ENCODE results near the gene CFAP74. TPM values are rescaled to one million over a fixed set of nuclear protein-coding genes. Genes with fewer than 3 reads are reported as not detected.

Gene CFAP74
- total and polyA plus RNA-seq, 9 of the 15 experiments (the other 6 are each of a cell fraction or from before 2014, with no cell fraction given): 0.03 to 0.15 (median 0.05) TPM; not detected in 6

- Histone ChIP-seq H4K20me1 (replicated peaks; ENCODE audit: control insufficient read depth, insufficient read depth, low read length) (peaks cover 7% of the 10 kb centered on the region; the same call in 1 of the 2 replicates), H3K9me1 (ENCODE audit: control insufficient read depth, insufficient read depth, low read length) (no peaks in the 10 kb centered on the region), H3K36me3 (ENCODE audit: control insufficient read depth, insufficient read depth, low read length) (no peaks in the 10 kb centered on the region), H3K4me1 (replicated peaks in 1 of 2; ENCODE audit: control insufficient read depth in 2 of 2, insufficient read depth in 2 of 2, low read length in 2 of 2) (peaks cover 0 to 37% of the 10 kb centered on the region in 2 experiments; a peak in 1 of 5 replicates), H3K4me3 (no peak overlapping the region), H2AFZ (ENCODE audit: low read depth, low read length) (no peak overlapping the region), H3K9me3 (replicated peaks; ENCODE audit: control insufficient read depth, insufficient read depth, low read depth, low read length) (peaks cover 6% of the 10 kb centered on the region), H3K27me3 (ENCODE audit: control insufficient read depth in 2 of 2, insufficient read depth in 2 of 2, low read length in 2 of 2) (peaks cover 41 to 79% of the 10 kb centered on the region in 2 experiments), H3K79me2 (ENCODE audit: control insufficient read depth, insufficient read depth, low read length) (no peaks in the 10 kb centered on the region), H3K4me2 (ENCODE audit: insufficient read depth, low read length) (no peak overlapping the region), H3K27ac (ENCODE audit: extremely low read depth, low read depth, low read length) (no peak overlapping the region), H3K9ac (ENCODE audit: insufficient read depth in 1 of 2, low read depth in 2 of 2, low read length in 2 of 2) (no peak overlapping the region)
- POLR2A ChIA-PET: interaction anchor here (0.8 kb wide), 1 partner anchor 9 kb away, joined by 3 read pairs; no protein-coding TSS in a partner anchor
- 25% methylated on average over 26 of the region's 29 CpGs for WGBS (ENCODE audit: insufficient coverage, low coverage, missing lambda C conversion rate)
- DNase-seq (ENCODE audit: extremely low read depth in 1 of 4, low spot score in 3 of 4) (no peak), ATAC-seq (no peak), FAIRE-seq (no peak)
- intact Hi-C loops (cut with micrococcal nuclease) (no loop called here), in situ Hi-C loops (cut with MboI) (no loop called here)
- CTCF ChIA-PET (ENCODE audit: low intra/inter-chr PET ratio): no interaction called here
- no TSS peak for BruUV-seq (replicated peaks)
- TF ChIP-seq PCBP1 (IDR thresholded peaks at IDR 0.05; ENCODE audit: low read depth, low read length, poor library complexity, severe bottlenecking) (peak; percentile 19), ZNF347 (CRISPR knock-in tag; IDR thresholded peaks at IDR 0.05; ENCODE audit: low read depth) (no peak)
Observed at GRCh38 chr1:1969953-1970716, 33.5 kb downstream of the CFAP74 start.

- Histone ChIP-seq H3K4me3 (no peak overlapping the region), H3K27ac (ENCODE audit: extremely low read depth, low read depth, low read length) (no peak overlapping the region), H3K9me1 (ENCODE audit: control insufficient read depth, insufficient read depth, low read length) (no peaks in the 10 kb centered on the region), H3K4me1 (replicated peaks in 1 of 2; ENCODE audit: control insufficient read depth in 2 of 2, insufficient read depth in 2 of 2, low read length in 2 of 2) (peaks cover 0 to 42% of the 10 kb centered on the region in 2 experiments; a peak in 1 of 5 replicates), H3K9me3 (replicated peaks; ENCODE audit: control insufficient read depth, insufficient read depth, low read depth, low read length) (peaks cover 6% of the 10 kb centered on the region), H3K36me3 (ENCODE audit: control insufficient read depth, insufficient read depth, low read length) (no peaks in the 10 kb centered on the region), H3K27me3 (ENCODE audit: control insufficient read depth in 2 of 2, insufficient read depth in 2 of 2, low read length in 2 of 2) (peaks cover 41 to 79% of the 10 kb centered on the region in 2 experiments), H2AFZ (ENCODE audit: low read depth, low read length) (no peak overlapping the region), H3K79me2 (ENCODE audit: control insufficient read depth, insufficient read depth, low read length) (no peaks in the 10 kb centered on the region), H3K9ac (ENCODE audit: insufficient read depth in 1 of 2, low read depth in 2 of 2, low read length in 2 of 2) (no peak overlapping the region), H4K20me1 (replicated peaks; ENCODE audit: control insufficient read depth, insufficient read depth, low read length) (peaks cover 7% of the 10 kb centered on the region; the same call in 1 of the 2 replicates), H3K4me2 (ENCODE audit: insufficient read depth, low read length) (no peak overlapping the region)
- DNase-seq (ENCODE audit: extremely low read depth in 1 of 4, low spot score in 3 of 4) (no peak), ATAC-seq (no peak), FAIRE-seq (no peak)
- in situ Hi-C loops (cut with MboI) (no loop called here), intact Hi-C loops (cut with micrococcal nuclease) (no loop called here)
- POLR2A ChIA-PET: interaction anchor here (0.8 kb wide), 1 partner anchor 9 kb away, joined by 3 read pairs; no protein-coding TSS in a partner anchor
- TF ChIP-seq TRIM28 (IDR thresholded peaks at IDR 0.05): no peak
- CTCF ChIA-PET (ENCODE audit: low intra/inter-chr PET ratio): no interaction called here
- no TSS peak for BruUV-seq (replicated peaks)
- 8% methylated on average over 10 of the region's 10 CpGs for WGBS (ENCODE audit: insufficient coverage, low coverage, missing lambda C conversion rate)
Observed at GRCh38 chr1:1969505-1969900, 34.1 kb downstream of the CFAP74 start.
